Activated effector memory CD4-positive, alpha-beta T cell treated with Interleukin-2 at 50 U/mL for 16 hours (primary cell): ENCODE data around the gene TPCN2.
"Not testable (repeated sequence)": the region's sequence is repeated elsewhere in the genome, so short reads cannot be mapped to it uniquely, and the experiment has no call there.

Experiments
- DNase-seq: peaks from one replicate; pipeline ENCODE4 v3.0.0-alpha.2; 2020

Gene TPCN2

GRCh38 chr11:69076977-69077376, 28.2 kb downstream of the TPCN2 start:
- not testable (repeated sequence) for DNase-seq

- no peak for DNase-seq
Observed at GRCh38 chr11:69078508-69078907, 29.8 kb downstream of the TPCN2 start.

- DNase-seq = no peak
Observed at GRCh38 chr11:69078930-69079605, 30.3 kb downstream of the TPCN2 start.

- no peak for DNase-seq
Observed at GRCh38 chr11:69079661-69080256, 31.0 kb downstream of the TPCN2 start.

- DNase-seq = peak; percentile 50
Observed at GRCh38 chr11:69080257-69080995, 31.7 kb downstream of the TPCN2 start.

GRCh38 chr11:69081180-69081579, 32.4 kb downstream of the TPCN2 start:
- DNase-seq = no peak

- no peak for DNase-seq
Observed at GRCh38 chr11:69083531-69084247, 35.0 kb downstream of the TPCN2 start.

- no peak for DNase-seq
Observed at GRCh38 chr11:69084371-69084770, 35.6 kb downstream of the TPCN2 start.

GRCh38 chr11:69085490-69086095, 36.9 kb downstream of the TPCN2 start:
- DNase-seq = no peak

- DNase-seq = no peak
Observed at GRCh38 chr11:69086152-69087132, 37.7 kb downstream of the TPCN2 start.

- no peak for DNase-seq
Observed at GRCh38 chr11:69087133-69087524, 38.4 kb downstream of the TPCN2 start.

GRCh38 chr11:69087811-69088210, 39.1 kb downstream of the TPCN2 start:
- DNase-seq = no peak

- peak; percentile 30 for DNase-seq
Observed at GRCh38 chr11:69088676-69089146, 40.0 kb downstream of the TPCN2 start.

GRCh38 chr11:69089258-69089657, 40.5 kb downstream of the TPCN2 start:
- no peak for DNase-seq

- DNase-seq = no peak
Observed at GRCh38 chr11:69091638-69092165, 43.0 kb downstream of the TPCN2 start.

- DNase-seq = no peak
Observed at GRCh38 chr11:69092263-69092662, 43.5 kb downstream of the TPCN2 start.

- DNase-seq = no peak
Observed at GRCh38 chr11:69093106-69093505, 44.4 kb downstream of the TPCN2 start.

- DNase-seq = no peak
Observed at GRCh38 chr11:69094111-69094914, 45.6 kb downstream of the TPCN2 start.

GRCh38 chr11:69094915-69095290, 46.2 kb downstream of the TPCN2 start:
- no peak for DNase-seq

GRCh38 chr11:69095300-69095699, 46.6 kb downstream of the TPCN2 start:
- DNase-seq = no peak

GRCh38 chr11:69096473-69096872, 47.7 kb downstream of the TPCN2 start:
- DNase-seq = no peak
